NCI-H345 (cell line): ENCODE measurements around the gene RHOD.

Source experiments
- DNase-seq: peaks from one replicate; lab custom pipeline; 2025; lab: John Stamatoyannopoulos, UW

Gene RHOD

GRCh38 chr11:67032830-67033551 is 23.7 kb upstream of the RHOD start:
- no peak for DNase-seq

GRCh38 chr11:67033661-67034166 is 22.9 kb upstream of the RHOD start:
- DNase-seq = no peak

- DNase-seq = no peak
These were observed 22.3 kb upstream of the RHOD start for GRCh38 chr11:67034350-67034749.

- no peak for DNase-seq
These were observed 16.5 kb upstream of the RHOD start for GRCh38 chr11:67040147-67040546.

- DNase-seq = no peak
These were observed 15.0 kb upstream of the RHOD start for GRCh38 chr11:67041602-67042001.

GRCh38 chr11:67043572-67044349 is 12.9 kb upstream of the RHOD start:
- DNase-seq = no peak

DNA sequence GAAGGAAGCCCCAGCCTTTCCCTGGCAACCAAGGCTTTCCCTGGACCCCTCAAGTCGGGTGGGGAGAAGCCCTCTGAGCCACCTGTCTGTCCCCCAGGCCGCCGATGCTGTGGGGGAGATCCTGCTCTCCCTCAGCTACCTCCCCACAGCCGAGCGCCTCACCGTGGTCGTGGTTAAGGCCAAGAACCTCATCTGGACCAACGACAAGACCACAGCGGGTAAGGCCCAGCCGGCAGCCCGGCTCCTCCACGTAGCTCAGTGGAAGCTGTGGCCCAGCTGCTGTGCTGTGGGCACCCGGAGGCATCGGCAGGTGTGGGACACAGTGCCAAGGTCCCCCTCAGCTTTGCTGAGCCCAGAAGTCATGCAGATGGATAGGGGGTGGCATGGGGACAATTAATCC is 12.2 kb upstream of the RHOD start:
- no peak for DNase-seq

- DNase-seq = no peak
These were observed 11.3 kb upstream of the RHOD start for GRCh38 chr11:67045314-67045713.

DNA sequence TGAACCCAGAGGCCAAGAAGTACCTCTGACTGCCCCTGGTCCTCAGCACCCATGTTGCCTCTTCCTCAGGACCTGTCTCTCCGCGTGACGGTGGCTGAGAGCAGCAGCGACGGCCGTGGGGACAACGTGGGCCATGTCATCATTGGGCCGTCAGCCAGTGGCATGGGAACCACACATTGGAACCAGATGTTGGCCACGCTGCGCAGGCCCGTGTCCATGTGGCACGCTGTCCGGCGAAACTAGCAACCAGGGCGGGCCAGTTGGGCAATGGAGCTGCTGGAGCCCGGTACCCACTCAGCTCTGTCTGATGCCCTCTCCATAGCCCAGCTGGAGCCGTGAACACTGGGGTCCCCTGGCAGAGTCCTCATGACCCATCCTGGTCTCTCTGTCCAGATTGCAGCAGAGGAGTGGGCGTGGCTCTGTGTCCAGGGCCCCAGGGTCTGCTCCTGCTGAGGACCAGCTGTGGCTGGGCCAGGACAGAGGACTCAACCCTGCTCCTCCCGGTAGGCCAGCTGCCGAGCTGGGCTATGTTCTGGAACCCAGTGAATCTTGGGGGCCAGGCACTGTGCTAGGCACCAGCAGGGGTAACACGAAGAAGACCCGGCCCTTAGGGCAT is 8.0 kb upstream of the RHOD start:
- DNase-seq = no peak

GRCh38 chr11:67050139-67050538 is 6.5 kb upstream of the RHOD start:
- DNase-seq = no peak

GRCh38 chr11:67051180-67051893 is 5.3 kb upstream of the RHOD start:
- DNase-seq = no peak

DNA sequence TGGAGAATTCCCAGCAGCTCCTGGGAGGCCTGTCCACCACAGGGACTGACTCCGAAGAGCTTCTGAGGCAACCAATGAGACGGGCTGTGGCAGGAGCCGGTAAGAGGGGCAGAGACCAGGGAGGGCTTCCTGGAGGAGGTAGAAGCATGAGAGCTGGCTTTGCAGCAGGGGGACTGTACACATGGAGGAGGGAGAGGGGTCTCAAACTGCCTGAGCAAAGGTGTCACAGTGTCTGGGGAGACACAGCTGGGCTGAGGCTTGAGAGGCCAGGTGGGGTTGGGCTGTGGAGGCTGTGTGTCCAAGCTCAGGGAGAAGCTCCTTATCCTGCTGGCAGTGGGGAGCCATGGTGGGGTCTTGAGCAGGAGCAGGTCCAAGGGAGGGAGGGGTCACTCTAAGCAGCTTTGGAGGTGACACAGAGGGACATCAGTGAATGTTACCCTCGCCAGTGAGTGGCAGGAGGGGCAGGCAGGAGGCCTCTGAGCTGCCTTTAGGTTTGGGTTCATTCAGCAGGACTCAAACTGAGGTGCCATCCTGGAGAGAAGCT is 4.6 kb upstream of the RHOD start:
- DNase-seq = no peak

GRCh38 chr11:67052891-67053290 is 3.8 kb upstream of the RHOD start:
- DNase-seq = no peak

DNA sequence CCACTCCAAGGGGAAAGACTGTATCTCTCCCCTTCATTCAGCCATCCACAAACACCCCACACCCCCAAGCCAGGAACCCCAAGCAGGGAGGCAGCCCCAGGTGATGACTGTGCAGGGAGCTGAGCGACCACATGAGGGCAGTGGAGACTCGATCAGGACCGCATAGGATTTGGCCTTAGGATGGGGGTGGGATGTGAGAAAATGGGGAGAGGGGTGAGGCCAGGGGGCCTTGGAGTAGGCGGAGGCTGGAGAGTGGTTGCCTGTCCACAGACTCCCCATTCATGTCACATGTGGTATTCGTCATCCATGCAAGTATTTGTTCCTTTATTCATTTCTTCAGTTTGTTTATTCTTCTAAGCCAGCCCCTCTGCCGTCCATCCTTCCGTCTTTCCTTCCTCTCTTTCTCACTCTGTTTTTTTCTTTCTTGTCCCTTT is 2.7 kb upstream of the RHOD start:
- peak; percentile 17 for DNase-seq

DNA sequence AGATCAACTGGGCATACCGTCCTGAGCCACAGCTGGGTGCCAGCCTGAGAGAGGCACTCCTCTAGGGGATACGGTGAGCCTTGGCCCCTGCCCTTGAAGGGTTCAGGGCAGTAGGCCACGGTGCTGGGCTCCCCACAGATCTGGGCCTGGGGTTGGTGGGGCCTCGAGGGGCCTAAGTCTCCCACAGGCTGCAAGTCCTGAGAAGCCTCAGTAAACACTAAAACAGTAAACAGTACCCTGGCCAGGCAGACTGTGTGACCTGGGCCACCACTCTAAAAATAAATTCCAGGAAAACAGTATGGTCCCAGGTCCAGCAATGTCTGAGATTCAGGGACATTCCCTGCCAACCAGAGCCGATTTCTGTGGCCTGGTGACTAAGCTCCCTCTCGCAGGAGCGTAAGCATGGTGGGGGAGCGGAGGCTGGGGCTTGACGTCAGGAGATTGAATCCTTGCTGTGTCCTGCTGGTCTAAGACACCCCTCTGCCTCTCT is 2.3 kb upstream of the RHOD start:
- DNase-seq = no peak

DNA sequence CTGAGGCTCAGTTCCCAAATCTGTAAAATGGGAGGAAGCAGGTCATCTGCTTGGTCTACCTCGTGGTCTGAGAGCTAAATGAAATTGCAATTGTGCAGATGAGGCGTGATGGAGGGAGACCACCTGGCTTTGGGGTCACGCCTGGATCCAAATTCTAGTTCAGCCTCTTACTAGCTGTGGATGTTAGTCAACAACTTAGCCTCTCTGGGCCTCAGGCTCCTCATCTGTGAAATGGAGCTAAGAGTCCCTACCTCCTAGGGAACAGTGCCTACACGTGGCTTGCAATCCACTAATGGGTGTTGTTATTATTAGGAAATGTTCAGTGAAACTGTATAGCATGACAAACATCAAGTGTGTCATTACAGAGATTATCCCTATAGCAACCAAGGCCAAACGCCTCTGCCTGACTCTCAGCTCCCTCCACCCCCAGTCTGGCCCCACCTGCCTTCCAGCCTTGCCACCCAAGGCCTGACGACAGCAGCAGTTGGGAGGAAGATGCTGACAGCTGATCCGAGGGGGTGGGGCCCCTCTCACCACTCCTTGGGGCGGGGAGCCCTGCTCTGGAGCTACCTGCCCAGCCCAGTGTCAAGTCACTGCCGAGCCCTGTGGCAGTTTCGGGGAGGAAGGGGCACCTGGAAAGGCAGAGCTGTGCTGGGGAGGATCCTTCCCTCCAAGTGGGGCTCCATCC is 1.7 kb upstream of the RHOD start:
- DNase-seq = no peak

DNA sequence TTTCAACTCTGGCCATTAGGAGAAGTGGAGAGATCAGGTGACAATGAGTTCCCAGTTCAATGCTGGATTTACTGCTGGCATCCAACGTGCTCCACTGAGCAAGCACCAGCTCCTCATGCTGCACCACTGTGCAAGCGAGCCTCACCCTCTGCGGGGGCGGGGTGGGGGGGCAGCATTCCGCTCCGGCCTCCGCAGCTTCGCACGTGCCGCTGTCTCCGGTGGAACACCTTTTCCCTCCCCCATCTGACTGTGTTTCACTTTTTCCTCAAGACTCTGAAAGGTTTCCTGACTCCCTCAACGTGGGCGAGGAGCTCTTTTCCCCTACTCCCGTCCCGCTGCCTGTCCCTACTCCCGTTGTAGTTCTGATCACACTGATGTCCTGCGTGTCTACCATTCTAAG is 835 bp upstream of the RHOD start:
- no peak for DNase-seq

DNA sequence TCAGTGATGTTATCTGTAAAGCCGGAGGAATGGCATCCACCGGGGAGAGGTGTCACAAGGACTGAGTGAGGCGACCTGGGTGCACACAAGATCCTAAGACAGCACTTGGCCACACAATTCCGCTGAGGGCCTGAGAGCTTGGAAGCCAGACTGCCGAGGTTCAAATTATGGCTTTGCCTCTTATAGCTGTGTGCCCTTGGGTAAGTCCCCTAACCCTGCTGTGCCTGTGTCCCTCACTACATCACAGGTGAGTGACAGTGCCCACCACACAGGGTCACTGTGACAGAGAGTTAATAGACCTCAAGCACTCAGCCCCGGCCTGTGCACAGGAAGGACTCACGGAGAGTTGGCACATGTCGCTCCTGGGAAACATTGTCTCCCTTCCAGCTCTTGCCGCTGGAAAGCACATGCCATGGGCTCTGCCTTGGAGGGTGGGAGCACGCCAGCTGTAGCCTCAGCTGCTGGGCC is 592 bp downstream of the RHOD start:
- DNase-seq = no peak

GRCh38 chr11:67058506-67058905 is 1.9 kb downstream of the RHOD start:
- no peak for DNase-seq

DNA sequence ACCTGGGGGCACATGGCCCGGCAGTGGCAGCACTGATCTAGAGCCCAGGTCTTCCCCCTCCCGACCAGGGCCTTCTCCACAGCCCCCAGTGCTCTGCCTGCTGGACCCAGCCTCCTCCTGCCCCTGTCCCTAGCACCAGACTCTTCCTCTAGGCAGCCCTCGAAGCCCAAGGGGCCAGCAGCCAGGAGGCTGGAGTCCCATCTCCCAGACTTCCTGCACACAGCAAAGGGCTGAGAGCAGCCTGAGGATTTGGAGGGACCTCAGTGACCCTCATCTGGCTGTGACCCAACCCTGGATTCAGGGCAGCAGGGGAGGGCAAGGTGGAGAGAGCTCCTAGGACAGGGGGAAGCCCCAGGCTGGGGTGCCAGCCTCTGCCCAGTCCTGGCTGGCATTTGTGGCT is 3.0 kb downstream of the RHOD start:
- DNase-seq = no peak

DNA sequence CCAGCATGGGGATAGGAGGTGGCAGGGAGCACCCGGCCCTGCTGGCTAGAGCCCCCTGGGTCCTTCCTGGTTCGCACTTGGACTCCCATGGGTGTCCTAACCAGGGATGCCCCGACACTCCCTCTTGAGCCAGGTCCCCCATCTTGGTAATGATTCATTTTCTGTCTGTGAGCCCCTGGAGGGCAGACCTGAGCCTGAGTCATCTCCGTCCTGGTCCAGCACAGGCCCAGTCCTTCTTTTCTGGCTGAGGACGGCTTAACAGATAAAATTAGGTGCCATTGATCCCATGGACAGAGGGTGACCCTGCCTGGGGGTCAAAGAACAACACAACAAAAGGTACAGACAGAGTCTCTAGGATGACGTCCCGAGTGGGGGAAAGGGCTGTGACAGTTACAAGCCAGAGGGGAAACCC is 3.5 kb downstream of the RHOD start:
- DNase-seq = no peak
